ENCODE data around the gene HOXC11.

The HOXC11 gene

GRCh38 chr12:54001283-54002187 lies 28.6 kb downstream of the HOXC11 start:
- Histone ChIP-seq H3K36me3 (ENCODE audit: insufficient read depth, low read length) (no peaks in the 10 kb centered on the region), H3K9ac (ENCODE audit: low read length) (no peak overlapping the region), H3K27me3 (ENCODE audit: control insufficient read depth in 1 of 2, insufficient read depth in 2 of 2, low read length in 2 of 2) (peaks cover 51 to 95% of the 10 kb centered on the region in 2 donors), H3K4me1 (ENCODE audit: insufficient read depth, low read length) (peaks cover 9% of the 10 kb centered on the region), H3K27ac (ENCODE audit: low read depth, low read length) (no peak overlapping the region), H3K9me3 (ENCODE audit: low read length) (no peaks in the 10 kb centered on the region), H3K4me3 (ENCODE audit: low read depth in 1 of 2, low read length in 2 of 2) (peak overlapping the region in 1 of 2 donors; percentile 56)

- H3K27me3 ChIP-seq (ENCODE audit: control insufficient read depth in 1 of 2, insufficient read depth in 2 of 2, low read length in 2 of 2): peaks cover 57 to 95% of the 10 kb centered on the region in 2 donors
- no peaks in the 10 kb centered on the region for H3K9me3 ChIP-seq (ENCODE audit: low read length)
- H3K9ac ChIP-seq (ENCODE audit: low read length): no peak overlapping the region
- H3K4me1 ChIP-seq (ENCODE audit: insufficient read depth, low read length): peaks cover 7% of the 10 kb centered on the region
- no peaks in the 10 kb centered on the region for H3K36me3 ChIP-seq (ENCODE audit: insufficient read depth, low read length)
- no peak overlapping the region for H3K4me3 ChIP-seq (ENCODE audit: low read depth in 1 of 2, low read length in 2 of 2)
- no peak overlapping the region for H3K27ac ChIP-seq (ENCODE audit: low read depth, low read length)
These were observed 29.5 kb downstream of the HOXC11 start for GRCh38 chr12:54002278-54002914.

DNA sequence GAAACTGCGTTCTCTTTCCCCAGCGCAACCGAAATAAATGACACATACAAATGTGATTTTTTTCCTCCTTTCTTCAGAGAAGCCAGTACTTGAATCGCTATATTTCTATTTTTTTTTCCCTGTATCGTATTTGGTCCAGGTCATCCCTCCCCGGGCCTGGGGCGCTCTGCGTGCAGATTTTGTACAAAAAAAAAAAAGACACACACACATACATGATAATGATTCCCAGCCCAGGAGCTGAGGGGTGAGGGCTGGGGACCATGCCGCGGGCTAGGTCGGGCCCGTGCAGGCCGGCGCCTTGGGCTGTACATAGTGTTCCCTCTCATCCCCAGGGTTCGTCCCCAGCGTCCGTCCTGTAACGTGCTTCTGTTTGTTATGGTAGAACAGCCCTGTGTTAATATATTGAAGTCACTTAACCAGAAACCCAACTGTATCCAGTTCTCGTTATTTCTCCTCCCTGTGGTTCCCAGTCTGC lies 30.0 kb downstream of the HOXC11 start:
- Histone ChIP-seq H3K27ac (ENCODE audit: low read depth, low read length) (no peak overlapping the region), H3K9ac (ENCODE audit: low read length) (no peak overlapping the region), H3K4me3 (ENCODE audit: low read depth in 1 of 2, low read length in 2 of 2) (no peak overlapping the region), H3K4me1 (ENCODE audit: insufficient read depth, low read length) (peaks cover 7% of the 10 kb centered on the region), H3K27me3 (ENCODE audit: control insufficient read depth in 1 of 2, insufficient read depth in 2 of 2, low read length in 2 of 2) (peaks cover 57 to 95% of the 10 kb centered on the region in 2 donors), H3K36me3 (ENCODE audit: insufficient read depth, low read length) (no peaks in the 10 kb centered on the region), H3K9me3 (ENCODE audit: low read length) (no peaks in the 10 kb centered on the region)

- Histone ChIP-seq H3K9me3 (ENCODE audit: low read length) (no peaks in the 10 kb centered on the region), H3K4me1 (ENCODE audit: insufficient read depth, low read length) (peaks cover 7% of the 10 kb centered on the region), H3K9ac (ENCODE audit: low read length) (no peak overlapping the region), H3K27ac (ENCODE audit: low read depth, low read length) (no peak overlapping the region), H3K36me3 (ENCODE audit: insufficient read depth, low read length) (no peaks in the 10 kb centered on the region), H3K27me3 (ENCODE audit: control insufficient read depth in 1 of 2, insufficient read depth in 2 of 2, low read length in 2 of 2) (peaks cover 55 to 94% of the 10 kb centered on the region in 2 donors), H3K4me3 (ENCODE audit: low read depth in 1 of 2, low read length in 2 of 2) (no peak overlapping the region)
These were observed 30.7 kb downstream of the HOXC11 start for GRCh38 chr12:54003625-54004024.

DNA sequence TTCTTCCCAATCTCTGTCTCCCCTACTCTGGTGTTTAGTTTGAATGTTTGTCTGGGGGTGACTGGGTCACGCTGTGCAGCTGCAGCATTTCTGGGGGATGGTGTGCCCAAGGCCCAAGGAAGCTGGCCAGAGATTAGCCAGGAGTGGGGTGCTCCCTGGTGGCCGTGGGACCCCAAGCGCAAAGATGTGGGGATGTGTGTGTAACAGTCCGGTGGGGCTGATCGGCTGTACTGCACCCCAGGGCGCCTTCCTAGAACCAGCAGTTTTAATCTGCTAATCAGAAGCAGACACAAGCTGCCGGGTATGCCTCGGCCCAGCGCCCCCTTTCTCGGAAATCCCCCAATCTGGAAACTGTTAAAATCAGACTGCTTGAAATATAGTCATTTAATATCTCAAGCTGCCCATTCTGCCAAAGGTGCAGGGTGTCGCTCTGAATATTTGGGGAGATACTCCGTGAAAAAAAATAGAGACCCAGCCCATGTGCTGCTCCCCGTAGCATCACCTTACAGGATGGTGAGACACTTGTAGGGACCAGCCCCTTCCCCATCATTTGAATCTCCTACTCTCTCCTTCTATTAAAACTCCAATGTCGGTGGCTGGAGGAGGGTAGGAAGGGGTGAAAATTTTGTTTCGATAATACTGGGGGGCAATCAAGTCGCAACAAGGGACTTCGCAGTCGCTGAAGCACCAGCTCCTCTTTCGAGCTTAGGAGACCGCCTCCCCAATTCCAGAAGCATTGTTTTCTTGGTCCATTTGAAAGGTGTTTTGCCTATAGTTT lies 31.3 kb downstream of the HOXC11 start:
- peaks cover 53 to 91% of the 10 kb centered on the region in 2 donors for H3K27me3 ChIP-seq (ENCODE audit: control insufficient read depth in 1 of 2, insufficient read depth in 2 of 2, low read length in 2 of 2)
- no peak overlapping the region for H3K9ac ChIP-seq (ENCODE audit: low read length)
- H3K4me3 ChIP-seq (ENCODE audit: low read depth in 1 of 2, low read length in 2 of 2): no peak overlapping the region
- no peaks in the 10 kb centered on the region for H3K36me3 ChIP-seq (ENCODE audit: insufficient read depth, low read length)
- no peak overlapping the region for H3K27ac ChIP-seq (ENCODE audit: low read depth, low read length)
- no peaks in the 10 kb centered on the region for H3K9me3 ChIP-seq (ENCODE audit: low read length)
- peaks cover 8% of the 10 kb centered on the region for H3K4me1 ChIP-seq (ENCODE audit: insufficient read depth, low read length)

DNA sequence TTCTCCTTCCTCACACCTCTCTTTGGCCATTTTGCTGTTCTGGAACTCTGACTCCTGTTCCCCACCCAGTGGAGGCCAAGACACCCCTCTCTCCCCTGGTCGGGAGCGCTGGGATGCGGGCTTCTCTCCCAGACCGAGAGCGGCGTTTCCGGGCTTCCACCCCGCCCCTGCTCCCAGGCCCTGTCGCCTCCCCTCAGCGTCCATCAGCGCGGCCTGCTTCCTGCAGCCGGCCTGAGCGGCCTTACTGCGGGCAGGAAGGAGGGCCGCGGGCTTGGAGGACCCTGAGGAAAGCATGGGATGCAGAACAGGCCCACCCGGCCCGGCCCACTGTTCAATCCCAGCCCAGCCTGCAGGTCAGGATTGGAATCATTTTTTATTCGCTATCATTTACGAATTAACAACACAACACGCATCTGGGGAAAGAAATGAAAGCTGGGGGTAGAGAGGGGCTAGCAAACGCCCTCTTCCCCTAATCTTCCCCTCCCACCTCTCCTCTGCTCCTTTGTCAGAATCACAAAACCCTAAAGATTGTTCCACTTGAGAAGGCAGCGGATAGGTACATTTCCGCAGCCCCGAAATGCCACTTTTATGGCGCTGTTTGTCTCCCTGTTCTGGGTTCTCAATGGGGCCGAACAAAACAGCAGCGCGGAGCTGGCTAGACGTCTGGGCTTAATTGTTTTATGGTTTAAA lies 32.1 kb downstream of the HOXC11 start:
- Histone ChIP-seq H3K4me1 (ENCODE audit: insufficient read depth, low read length) (peaks cover 8% of the 10 kb centered on the region), H3K27ac (ENCODE audit: low read depth, low read length) (no peak overlapping the region)

DNA sequence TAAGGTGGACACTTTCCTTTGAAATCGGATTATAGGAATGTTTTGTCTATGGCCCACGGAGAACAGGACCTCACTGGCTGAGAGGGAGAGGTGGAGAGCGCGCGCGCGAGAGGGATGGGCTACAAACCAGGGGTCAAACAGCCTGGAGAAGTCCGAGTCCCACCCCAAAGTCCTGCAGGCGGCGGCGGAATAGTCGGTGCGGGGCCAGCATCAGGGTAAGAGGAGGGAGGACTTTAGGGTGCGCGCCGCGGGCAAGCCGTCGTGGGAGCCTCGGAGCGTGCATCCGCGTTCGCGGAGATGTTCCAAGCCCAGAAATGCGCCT lies 32.6 kb downstream of the HOXC11 start:
- Histone ChIP-seq H3K9ac (ENCODE audit: low read length) (no peak overlapping the region), H3K4me3 (ENCODE audit: low read depth in 1 of 2, low read length in 2 of 2) (no peak overlapping the region), H3K27me3 (ENCODE audit: control insufficient read depth in 1 of 2, insufficient read depth in 2 of 2, low read length in 2 of 2) (peaks cover 64 to 93% of the 10 kb centered on the region in 2 donors), H3K4me1 (ENCODE audit: insufficient read depth, low read length) (peaks cover 7% of the 10 kb centered on the region), H3K27ac (ENCODE audit: low read depth, low read length) (no peak overlapping the region), H3K9me3 (ENCODE audit: low read length) (no peaks in the 10 kb centered on the region), H3K36me3 (ENCODE audit: insufficient read depth, low read length) (no peaks in the 10 kb centered on the region)

More for the DNA sequence above, 32.1 kb downstream of the HOXC11 start:
- no peaks in the 10 kb centered on the region for H3K9me3 ChIP-seq (ENCODE audit: low read length)
- peaks cover 60 to 93% of the 10 kb centered on the region in 2 donors for H3K27me3 ChIP-seq (ENCODE audit: control insufficient read depth in 1 of 2, insufficient read depth in 2 of 2, low read length in 2 of 2)
- no peak overlapping the region for H3K9ac ChIP-seq (ENCODE audit: low read length)
- no peak overlapping the region for H3K4me3 ChIP-seq (ENCODE audit: low read depth in 1 of 2, low read length in 2 of 2)
- no peaks in the 10 kb centered on the region for H3K36me3 ChIP-seq (ENCODE audit: insufficient read depth, low read length)

GRCh38 chr12:54005853-54006558 lies 33.1 kb downstream of the HOXC11 start:
- Histone ChIP-seq H3K9ac (ENCODE audit: low read length) (no peak overlapping the region), H3K9me3 (ENCODE audit: low read length) (no peaks in the 10 kb centered on the region), H3K36me3 (ENCODE audit: insufficient read depth, low read length) (no peaks in the 10 kb centered on the region), H3K27me3 (ENCODE audit: control insufficient read depth in 1 of 2, insufficient read depth in 2 of 2, low read length in 2 of 2) (peaks cover 59 to 93% of the 10 kb centered on the region in 2 donors), H3K4me1 (ENCODE audit: insufficient read depth, low read length) (peaks cover 7% of the 10 kb centered on the region), H3K4me3 (ENCODE audit: low read depth in 1 of 2, low read length in 2 of 2) (no peak overlapping the region), H3K27ac (ENCODE audit: low read depth, low read length) (no peak overlapping the region)

GRCh38 chr12:54006559-54007220 lies 33.8 kb downstream of the HOXC11 start:
- no peak overlapping the region for H3K27ac ChIP-seq (ENCODE audit: low read depth, low read length)
- H3K4me1 ChIP-seq (ENCODE audit: insufficient read depth, low read length): peaks cover 7% of the 10 kb centered on the region
- peaks cover 58 to 91% of the 10 kb centered on the region in 2 donors for H3K27me3 ChIP-seq (ENCODE audit: control insufficient read depth in 1 of 2, insufficient read depth in 2 of 2, low read length in 2 of 2)
- H3K4me3 ChIP-seq (ENCODE audit: low read depth in 1 of 2, low read length in 2 of 2): no peak overlapping the region
- H3K9me3 ChIP-seq (ENCODE audit: low read length): no peaks in the 10 kb centered on the region
- no peaks in the 10 kb centered on the region for H3K36me3 ChIP-seq (ENCODE audit: insufficient read depth, low read length)
- H3K9ac ChIP-seq (ENCODE audit: low read length): no peak overlapping the region

GRCh38 chr12:54007538-54008259 lies 34.8 kb downstream of the HOXC11 start:
- H3K9ac ChIP-seq (ENCODE audit: low read length): no peak overlapping the region
- H3K4me3 ChIP-seq (ENCODE audit: low read depth in 1 of 2, low read length in 2 of 2): no peak overlapping the region
- peaks cover 53 to 86% of the 10 kb centered on the region in 2 donors for H3K27me3 ChIP-seq (ENCODE audit: control insufficient read depth in 1 of 2, insufficient read depth in 2 of 2, low read length in 2 of 2)
- no peak overlapping the region for H3K27ac ChIP-seq (ENCODE audit: low read depth, low read length)
- H3K4me1 ChIP-seq (ENCODE audit: insufficient read depth, low read length): peaks cover 7% of the 10 kb centered on the region
- no peaks in the 10 kb centered on the region for H3K9me3 ChIP-seq (ENCODE audit: low read length)
- H3K36me3 ChIP-seq (ENCODE audit: insufficient read depth, low read length): no peaks in the 10 kb centered on the region
